HG03060 (cell line): ENCODE measurements around the gene DPPA4.
"Not testable (repeated sequence)": the region's sequence is repeated elsewhere in the genome, so short reads cannot be mapped to it uniquely, and the experiment has no call there.

Experiments
- ATAC-seq: cut with Tn5 transposase; IDR thresholded peaks from one replicate; pipeline ENCODE4 v1.9.1; 2021; ENCODE audit warnings: low read depth, moderate number of reproducible peaks; ENCODE audit not compliant: unreplicated experiment

Gene DPPA4, protein sequence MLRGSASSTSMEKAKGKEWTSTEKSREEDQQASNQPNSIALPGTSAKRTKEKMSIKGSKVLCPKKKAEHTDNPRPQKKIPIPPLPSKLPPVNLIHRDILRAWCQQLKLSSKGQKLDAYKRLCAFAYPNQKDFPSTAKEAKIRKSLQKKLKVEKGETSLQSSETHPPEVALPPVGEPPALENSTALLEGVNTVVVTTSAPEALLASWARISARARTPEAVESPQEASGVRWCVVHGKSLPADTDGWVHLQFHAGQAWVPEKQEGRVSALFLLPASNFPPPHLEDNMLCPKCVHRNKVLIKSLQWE

DNA sequence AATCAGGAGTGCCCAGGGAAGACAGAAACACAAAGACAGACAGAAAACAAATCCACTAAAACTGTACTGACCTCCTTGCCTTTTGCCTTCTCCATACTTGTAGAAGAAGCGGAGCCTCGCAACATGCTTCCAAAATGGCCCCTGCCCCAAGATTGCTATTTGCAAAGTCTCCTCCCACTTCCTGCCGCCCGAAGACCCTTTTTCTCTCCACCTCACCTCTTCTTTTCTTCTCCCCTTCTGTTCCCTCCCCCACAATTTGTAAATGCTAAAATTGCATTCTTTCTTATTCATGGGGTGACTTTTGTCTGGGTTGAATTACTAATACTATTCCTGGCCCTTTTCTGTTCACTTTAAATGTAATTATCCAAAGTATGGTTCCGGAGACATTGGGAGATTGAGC lies at the start of gene DPPA4:
DPPA4 (minus strand) TSS at position 154 of the 400 bp plus-strand sequence; CDS start at position 125, 29 bp downstream.
- no peak for ATAC-seq

DNA sequence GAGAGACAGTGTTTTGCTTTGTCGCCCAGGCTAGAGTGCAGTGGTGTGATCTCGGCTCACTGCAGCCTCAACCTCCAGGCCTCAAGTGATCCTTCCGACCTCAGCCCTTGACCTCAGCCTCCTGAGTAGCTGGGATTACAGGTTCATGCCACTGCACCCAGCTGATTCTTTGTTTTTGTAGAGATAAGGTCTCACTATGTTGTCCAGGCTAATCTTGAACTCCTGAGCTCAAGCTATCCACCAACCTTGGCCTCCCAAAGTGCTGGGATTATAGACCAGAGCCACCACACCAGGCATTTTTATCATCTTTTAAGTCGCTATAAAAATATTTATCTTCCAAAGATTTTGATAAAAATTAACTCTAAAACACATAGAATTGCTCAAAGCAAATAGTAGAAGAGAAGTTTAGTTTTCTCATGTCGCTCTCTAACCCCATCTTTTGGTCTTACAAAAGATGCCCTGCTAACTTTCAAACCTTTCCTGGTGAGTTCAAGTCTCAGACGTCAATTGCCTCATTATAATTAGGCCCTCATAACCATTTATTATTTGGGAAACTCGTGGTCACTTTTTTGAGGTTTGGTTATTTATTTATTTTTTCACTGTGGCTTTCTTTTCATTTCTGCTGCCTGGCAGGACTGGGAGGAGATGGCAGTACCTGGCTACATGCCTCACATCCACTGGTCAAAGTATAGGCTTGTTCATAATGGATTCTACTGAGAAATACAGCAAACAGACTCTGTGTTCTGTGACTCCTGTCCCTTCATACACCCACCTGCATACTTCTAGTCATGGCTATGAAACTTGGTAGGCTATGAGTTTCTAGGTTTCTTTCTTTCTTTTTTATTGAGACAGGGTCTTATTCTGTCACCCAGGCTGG lies 48.3 kb upstream of the DPPA4 start:
- no peak for ATAC-seq

DNA sequence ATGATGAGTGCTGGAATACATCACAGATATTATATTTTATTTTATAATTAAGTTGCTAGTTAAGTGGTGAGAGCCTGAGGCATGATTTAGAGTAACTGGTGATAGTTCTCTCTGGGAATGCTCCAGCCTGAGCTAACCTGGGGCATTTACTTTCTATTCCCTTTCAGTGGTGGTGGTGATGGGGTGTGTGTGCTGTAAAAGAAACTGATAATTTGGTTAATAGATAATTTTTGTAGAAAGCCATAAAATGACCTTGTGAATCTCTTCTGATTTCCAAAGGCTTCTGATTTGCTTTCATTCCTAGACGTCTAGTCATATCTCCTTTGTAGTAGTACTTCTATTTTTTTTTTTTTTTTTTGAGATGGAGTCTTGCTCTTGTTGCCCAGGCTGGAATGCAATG lies 46.8 kb upstream of the DPPA4 start:
- ATAC-seq, result no peak

GRCh38 chr3:109382588-109382987 lies 45.2 kb upstream of the DPPA4 start:
- no peak for ATAC-seq

DNA sequence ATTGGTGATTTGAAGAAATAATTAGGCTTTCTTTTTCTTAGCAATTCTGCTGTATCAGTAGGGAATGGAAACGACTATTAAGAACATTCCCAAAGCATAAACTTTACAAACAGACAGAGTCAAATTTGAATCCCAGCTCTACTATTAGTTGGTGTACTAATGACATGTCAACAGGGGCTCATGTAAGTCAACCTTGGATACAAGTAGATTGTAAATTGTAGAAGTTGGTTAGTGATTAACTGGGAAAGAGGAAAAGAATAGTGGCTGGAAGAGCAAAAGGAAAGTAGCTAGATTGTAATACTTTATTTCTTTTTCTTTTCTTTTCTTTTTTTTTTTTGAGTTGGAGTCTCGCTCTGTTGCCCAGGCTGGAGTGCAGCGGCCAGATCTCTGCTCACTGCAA lies 38.6 kb upstream of the DPPA4 start:
- no peak for ATAC-seq

DNA sequence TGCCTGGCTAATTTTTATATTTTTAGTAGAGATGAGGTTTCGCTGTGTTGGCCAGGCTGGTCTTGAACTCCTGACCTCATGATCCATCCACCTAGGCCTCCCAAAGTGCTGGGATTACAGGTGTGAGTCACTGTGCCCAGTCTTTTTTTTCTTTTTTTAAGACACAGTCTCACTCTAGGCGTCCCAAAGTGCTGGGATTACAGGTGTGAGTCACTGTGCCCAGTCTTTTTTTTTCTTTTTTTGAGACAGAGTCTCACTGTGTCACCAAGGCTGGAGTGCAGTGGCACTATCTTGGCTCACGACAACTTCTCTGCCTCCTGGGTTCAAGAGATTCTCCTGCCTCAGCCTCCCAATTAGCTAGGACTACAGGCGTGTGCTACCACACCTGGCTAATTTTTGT lies 37.1 kb upstream of the DPPA4 start:
- ATAC-seq, result not testable (repeated sequence)

- no peak for ATAC-seq
Measured at GRCh38 chr3:109373933-109374332, 36.6 kb upstream of the DPPA4 start.

DNA sequence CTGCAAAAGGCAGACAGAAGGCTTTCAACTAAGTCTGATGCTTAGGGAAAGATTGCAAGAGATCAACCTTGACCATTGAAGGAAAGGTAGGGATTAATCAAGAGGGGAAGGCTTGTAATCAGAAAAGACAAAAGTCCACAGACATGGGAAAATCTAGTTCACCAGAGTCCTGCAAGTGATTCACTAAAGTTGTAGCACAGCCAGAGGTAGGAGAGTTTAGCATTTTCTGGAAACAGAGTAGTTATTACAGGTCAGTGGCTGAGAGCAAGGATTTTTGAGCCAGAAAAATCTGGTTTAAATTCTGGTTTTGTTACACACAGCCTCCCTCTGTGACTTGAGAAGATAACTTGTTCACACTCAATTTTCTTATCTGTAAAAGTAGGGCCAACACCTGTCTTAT lies 35.3 kb upstream of the DPPA4 start:
- ATAC-seq, result no peak

- ATAC-seq, result no peak
Measured at GRCh38 chr3:109369510-109369909, 32.2 kb upstream of the DPPA4 start.

GRCh38 chr3:109364088-109364487 lies 26.7 kb upstream of the DPPA4 start:
- no peak for ATAC-seq

- no peak for ATAC-seq
Measured at GRCh38 chr3:109363634-109364033, 26.3 kb upstream of the DPPA4 start.

DNA sequence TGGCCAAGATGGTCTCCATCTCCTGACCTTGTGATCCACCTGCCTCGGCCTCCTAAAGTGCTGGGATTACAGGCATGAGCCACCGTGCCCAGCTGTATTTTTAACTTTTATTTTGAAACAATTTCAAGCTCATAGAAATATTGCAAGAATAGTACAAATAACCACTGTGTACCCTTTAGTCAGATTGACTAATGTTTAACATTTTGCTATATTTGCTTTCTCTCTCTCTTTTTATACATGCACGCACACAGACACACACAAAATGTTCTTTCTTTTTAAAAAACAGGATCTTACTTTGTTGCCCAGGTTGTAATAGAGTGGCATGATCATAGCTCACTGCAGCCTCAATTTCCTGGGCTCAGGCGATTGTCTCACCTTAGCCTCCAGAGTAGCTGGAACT lies 25.5 kb upstream of the DPPA4 start:
- no peak for ATAC-seq

DNA sequence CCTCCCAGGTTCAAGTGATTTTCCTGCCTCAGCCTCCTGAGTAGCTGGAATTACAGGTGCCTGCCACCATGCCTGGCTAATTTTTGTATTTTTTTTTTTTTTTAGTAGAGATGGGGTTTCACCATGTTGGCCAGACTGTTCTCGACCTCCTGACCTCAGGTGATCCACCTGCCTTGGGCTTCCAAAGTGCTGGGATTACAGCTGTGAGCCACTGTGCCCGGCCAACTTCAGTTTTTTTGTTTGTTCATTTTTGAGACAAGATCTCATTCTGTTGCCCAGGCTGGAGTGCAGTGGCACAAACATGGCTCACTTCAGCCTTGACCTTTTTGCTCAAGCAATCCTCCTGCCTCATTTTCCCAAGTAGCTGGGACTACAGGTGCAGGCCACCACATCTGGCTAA lies 21.5 kb upstream of the DPPA4 start:
- ATAC-seq, result not testable (repeated sequence)

- ATAC-seq, result no peak
Measured at GRCh38 chr3:109356442-109357155, 19.3 kb upstream of the DPPA4 start.

- no peak for ATAC-seq
Measured at GRCh38 chr3:109355625-109356441, 18.5 kb upstream of the DPPA4 start.

- ATAC-seq, result no peak
Measured at GRCh38 chr3:109353057-109353456, 15.7 kb upstream of the DPPA4 start.

GRCh38 chr3:109351231-109351630 lies 13.9 kb upstream of the DPPA4 start:
- ATAC-seq, result no peak

DNA sequence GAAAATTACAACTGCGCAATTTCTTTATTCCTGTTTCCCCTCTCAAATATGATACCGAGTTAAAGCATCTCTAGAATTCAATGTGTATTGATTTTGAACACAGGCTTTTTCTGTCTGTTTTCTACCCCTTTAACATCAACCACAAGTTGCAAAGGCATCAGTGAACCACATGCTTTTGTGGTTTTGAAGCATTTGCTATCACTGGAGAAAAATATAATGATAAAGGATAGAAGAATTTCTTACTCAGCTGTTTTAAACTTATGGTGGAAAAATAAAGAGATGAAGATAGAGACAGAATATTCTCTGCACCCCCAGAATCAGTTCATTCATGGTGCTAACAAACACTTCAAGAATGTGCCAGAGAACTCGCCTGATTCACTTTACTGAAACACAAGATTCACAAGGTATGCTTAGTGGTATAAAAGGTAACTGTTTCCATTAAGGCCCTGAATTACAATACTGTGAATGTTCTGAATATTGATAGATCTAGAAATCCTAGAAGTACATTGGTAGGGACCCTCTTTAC lies 9.5 kb upstream of the DPPA4 start:
- no peak for ATAC-seq

GRCh38 chr3:109346099-109346498 lies 8.8 kb upstream of the DPPA4 start:
- ATAC-seq, result no peak
